Suppressor macrophage (primary cell): ENCODE results near the gene SLC6A18.

ENCODE experiments used
- DNase-seq, 4 experiments: peaks; one replicate each; pipeline ENCODE4 v3.0.0-alpha.2; 2020 to 2022

Gene SLC6A18

DNA sequence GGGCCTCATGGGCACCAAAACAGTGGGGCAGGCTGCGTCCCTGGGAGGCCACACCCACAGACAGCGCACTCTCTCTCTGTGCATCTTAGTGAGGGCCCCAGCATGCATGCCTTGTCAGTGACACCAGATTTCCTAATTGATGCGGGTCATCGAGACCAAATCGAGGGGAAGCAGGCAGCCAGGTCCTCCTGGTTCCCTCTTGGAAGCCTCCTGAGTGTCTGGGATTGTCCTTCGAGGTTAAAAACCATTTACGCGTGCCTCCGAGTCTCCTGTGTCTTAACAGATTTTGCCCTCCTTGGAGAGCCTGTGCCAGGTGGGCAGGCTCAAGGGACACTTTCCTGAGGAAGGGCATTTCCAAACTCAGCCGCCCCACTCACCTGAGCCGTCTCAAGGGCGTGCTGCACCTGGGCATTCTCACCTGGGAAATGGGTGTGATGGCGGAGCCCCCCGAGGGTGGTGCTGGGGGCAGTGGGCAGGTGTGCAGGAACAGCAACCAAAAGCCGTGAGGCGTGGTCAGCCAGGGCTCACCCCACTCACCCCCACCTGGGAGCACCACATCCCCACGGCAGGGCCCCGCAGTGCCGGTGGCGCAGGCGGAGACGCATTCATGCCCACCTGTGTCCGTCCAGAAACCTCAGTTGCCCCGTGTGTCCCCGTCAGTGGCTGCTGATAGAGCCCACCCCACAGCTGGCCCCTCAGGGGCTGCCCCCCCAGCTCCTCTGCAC lies 21.1 kb upstream of the SLC6A18 start:
- no peak for DNase-seq

DNA sequence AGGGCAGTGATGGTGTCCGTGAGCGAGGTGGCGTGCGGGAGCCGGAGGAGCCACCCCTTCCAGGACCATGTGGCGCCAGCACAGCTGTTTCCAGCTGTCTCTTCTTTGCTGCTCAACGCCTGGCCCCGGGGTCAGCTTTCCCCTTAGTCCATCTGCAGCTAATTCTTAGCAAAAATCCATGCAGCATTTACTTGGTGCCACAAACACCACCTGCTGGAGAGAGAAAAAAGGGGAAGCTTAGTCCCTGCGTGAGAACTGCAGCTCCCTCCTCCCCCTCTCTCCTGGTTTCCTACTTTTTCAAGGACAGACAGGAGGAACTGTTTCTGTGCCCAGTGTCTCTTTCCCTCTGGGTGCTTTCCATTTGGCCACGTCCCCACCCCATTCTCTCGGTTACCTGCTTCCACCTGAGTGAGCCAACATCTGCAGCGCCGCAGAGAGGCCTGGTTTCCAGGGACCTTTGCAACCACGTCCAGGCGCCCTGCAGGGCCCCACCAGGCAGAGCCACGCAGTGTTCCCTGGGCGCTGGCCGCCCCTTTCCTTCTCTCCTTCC lies 20.4 kb upstream of the SLC6A18 start:
- peak; percentile 15 to 63 (median 46) for DNase-seq

DNA sequence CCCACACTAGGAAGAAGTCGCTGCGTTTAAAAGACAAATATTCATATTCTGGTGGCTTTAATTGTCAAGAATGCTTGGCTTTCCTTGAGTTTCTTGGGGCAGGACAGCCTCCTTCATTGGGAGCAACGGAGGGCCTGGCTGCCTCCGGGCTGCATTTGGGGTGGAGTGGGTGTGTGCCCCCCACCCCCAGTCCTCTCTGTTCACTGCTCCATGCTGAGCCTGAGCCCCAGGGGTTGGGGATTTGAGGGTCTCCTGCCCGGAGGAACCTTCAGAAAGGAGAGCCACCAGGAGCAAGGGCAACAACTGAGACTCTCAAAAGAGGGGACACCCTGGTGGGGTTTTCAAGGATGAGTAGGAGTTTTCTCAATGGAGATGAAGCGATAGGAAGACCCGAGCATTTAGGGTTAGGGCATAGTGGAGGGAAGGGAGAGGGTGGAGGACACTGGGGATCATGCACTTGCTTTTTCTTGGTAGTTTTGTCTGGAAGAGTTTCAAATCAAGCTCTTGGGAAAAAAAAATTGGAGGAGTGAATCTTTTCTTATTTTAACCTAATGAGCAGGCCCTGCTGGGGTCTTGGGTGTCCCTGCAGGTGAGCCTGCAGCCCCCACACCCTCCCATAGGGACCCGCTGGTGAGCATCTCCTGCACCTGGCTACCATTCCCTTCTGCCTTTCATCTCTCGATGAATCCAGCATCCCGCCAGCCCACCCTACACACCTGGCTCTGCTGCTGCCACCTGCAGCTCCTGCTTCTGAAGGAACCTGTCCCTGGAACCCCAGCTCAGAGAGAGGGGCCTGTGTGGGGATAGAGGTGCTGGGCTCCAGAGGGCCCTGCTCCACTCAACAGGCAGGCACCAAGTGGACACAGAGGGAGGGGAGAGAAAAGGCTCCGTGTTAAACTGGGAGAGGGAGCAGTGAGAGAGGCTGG lies 19.7 kb upstream of the SLC6A18 start:
- DNase-seq: no peak

DNA sequence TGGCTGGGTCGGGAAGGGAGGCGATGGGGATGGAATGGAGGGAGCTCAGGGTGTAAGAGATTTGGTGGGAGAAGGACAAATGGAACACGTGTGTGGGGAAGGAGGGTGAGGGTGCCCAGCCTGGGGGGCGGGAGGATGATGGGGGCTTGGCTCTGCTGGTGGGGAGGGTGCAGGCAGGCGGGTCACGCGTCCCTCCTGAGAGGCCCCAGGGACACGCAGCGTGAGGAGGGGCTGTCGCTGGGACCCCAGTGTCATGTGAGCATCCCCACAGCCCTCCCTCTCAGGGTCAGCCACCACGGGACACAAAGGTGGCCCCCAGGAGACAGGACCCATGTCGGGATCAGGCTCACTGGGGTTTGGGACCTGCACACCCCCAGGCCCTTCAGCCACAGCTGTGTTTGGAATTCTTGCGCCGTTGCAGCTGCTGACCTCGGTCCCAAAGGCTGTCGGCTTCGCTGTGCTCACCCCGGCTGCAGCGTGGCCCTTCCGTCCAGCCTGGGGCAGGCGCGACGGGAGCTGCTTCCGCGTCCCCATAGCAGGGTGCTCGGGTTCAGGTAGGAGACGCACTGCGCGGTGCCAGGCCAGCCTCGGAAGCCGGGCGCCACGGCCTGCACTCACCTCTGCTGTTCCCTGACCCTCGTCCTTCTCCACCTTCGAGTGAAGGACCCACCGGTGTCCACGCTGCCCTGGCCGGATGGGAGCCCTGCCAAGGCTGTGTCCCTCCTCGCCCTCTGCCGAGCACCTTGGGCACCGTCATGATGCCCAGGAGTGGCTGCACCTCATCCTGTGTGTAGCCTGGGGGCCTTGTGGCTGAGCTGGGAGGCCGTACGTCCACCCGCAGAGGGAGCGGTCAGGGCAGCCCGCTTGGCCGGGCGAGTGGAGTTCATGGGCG lies 18.4 kb upstream of the SLC6A18 start:
- no peak for DNase-seq

- no peak for DNase-seq
Observed at GRCh38 chr5:1207555-1207954, 17.6 kb upstream of the SLC6A18 start.

DNA sequence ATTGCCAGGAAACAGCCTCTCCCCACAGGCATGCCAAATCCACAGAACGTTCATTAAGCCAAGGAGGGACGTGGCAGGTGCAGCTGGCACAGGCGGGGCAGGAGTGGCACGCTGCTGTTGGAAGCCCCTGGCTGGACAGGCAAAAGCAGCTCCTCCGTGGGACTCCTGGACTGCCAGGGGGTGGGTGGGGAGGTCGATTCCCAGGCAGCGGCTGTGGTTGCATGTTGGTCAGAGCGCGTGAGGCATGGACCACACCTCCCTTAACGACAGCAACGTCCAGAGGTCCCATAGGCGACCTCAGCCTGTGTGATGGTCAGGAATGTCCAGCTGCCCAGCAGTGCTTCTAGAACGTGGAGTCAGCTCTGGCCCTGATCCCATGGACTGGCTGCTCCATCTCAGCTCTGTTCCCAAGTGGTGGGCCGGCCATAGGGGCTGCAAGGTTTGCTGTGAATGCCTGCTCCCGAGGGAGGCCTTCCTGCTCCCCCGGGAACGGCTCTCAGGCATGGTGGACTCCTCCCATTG lies 16.9 kb upstream of the SLC6A18 start:
- no peak for DNase-seq

GRCh38 chr5:1208743-1209488 lies 16.3 kb upstream of the SLC6A18 start:
- peak in 2 of 4 experiments; percentile 4 to 6 for DNase-seq

DNA sequence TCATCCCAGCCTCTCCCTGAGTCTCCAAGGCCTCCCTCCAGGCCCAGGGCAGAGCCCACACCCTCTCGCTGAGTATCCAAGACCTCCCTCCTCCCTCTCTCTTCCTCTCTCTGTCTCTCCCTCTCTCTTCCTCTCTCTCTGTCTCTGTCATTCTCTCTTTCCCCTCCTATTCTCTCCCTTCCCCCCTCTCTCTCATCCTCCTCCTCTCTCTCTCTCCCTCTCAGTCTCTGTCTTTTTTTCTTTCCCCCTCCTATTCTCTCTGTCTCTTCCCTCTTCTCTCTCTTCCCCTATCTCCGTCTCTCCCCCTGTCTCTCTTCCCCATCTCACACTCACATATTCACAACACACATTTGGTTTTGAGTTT lies 15.7 kb upstream of the SLC6A18 start:
- DNase-seq: no peak

GRCh38 chr5:1209896-1210776 lies 15.0 kb upstream of the SLC6A18 start:
- no peak for DNase-seq

- no peak for DNase-seq
Observed at GRCh38 chr5:1210832-1211251, 14.3 kb upstream of the SLC6A18 start.

DNA sequence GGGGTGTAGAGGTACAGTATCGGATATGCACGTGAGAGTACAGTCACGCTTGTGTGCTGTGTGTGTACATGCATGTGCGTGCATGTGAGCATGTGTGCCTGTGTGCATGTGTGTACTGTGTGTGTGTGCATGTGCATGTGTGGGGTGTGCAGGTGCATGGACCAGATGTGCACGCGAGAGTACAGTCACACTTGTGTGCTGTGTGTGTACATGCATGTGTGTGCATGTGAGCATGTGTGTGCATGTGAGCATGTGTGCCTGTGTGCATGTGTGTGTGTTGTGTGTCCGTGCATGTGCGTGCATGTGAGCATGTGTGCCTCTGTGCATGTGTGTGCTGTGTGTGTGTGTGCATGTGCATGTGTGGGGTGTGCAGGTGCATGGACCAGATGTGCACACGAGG lies 13.5 kb upstream of the SLC6A18 start:
- DNase-seq: no peak

GRCh38 chr5:1212271-1212670 lies 12.9 kb upstream of the SLC6A18 start:
- no peak for DNase-seq

- no peak for DNase-seq
Observed at GRCh38 chr5:1212881-1213280, 12.3 kb upstream of the SLC6A18 start.

DNA sequence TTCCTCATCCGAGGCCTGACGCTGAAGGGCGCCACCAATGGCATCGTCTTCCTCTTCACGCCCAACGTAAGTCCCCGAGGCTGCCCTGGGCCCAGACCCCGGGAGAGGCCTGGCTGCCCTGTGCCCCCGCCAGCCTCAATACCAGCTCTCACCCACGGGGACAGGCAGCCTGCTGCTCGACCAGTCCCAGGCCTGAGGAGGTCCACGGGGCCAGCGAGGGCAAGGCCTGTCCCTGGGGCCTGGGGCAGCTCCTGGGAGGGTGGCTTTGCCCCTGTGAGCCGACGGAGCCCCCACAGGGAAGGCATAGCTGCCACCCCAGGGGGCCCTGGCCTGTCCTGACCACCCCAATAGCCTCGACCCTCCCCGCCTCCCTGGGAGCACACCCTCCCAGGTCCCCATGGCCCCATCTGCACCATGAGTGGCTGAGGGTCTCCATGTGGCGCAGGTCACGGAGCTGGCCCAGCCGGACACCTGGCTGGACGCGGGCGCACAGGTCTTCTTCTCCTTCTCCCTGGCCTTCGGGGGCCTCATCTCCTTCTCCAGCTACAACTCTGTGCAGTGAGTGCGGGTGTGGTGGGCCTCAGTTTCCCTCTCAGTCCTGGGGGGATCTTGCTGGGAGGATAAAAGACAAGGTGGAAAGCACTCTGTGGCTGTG lies 11.5 kb upstream of the SLC6A18 start:
- no peak for DNase-seq

GRCh38 chr5:1214163-1214935 lies 10.8 kb upstream of the SLC6A18 start:
- DNase-seq: no peak

DNA sequence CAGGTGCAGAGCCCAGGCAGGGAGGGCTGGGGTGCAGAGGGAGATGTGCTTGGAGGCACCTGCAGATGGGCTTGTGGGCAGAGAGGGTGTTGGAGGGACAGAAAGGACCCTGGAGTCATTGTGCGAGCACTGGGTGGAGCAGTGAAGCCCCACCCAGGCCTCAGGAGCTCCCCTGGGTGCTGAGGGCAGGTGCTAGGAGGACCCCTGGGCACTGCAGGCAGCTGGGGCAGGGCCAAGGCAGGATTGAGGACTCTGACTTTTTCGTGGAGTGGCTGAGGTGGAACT lies 10.3 kb upstream of the SLC6A18 start:
- DNase-seq: no peak

GRCh38 chr5:1215320-1216096 lies 9.7 kb upstream of the SLC6A18 start:
- no peak for DNase-seq

GRCh38 chr5:1216211-1216917 lies 8.8 kb upstream of the SLC6A18 start:
- no peak for DNase-seq
